HL-60 (cell line): ENCODE measurements around the gene MMP24.

Source experiments
- DNase-seq, 2 experiments: peaks; one replicate each; pipeline ENCODE4 v3.0.0-alpha.2; 2010 to 2020; ENCODE audit warnings: low read depth in 1 of 2, low spot score in 1 of 2
- H3K27ac ChIP-seq: fragments of 250-450 bp; sonication (Bioruptor Pico); replicated peaks from 2 replicates; pipeline ENCODE4 v1.5.1; 2020; ENCODE audit warnings: mild to moderate bottlenecking, moderate library complexity
- H3K27me3 ChIP-seq: fragments of 250-450 bp; sonication (Bioruptor Pico); 2 replicates; pipeline ENCODE4 v1.5.1; 2021; ENCODE audit warnings: mild to moderate bottlenecking, moderate library complexity; ENCODE audit not compliant: insufficient read depth, poor library complexity, severe bottlenecking
- H3K4me3 ChIP-seq: replicated peaks from 2 replicates; pipeline ENCODE4 v1.5.1; 2011; ENCODE audit warnings: mild to moderate bottlenecking, control low read depth, low read length; ENCODE audit not compliant: insufficient read depth
- GABPA ChIP-seq: IDR thresholded peaks from 2 replicates; pipeline ENCODE4 v1.6.1; 2012; ENCODE audit warnings: low read depth
- POLR2AphosphoS5 ChIP-seq: IDR thresholded peaks from 2 replicates; pipeline ENCODE4 v1.6.1; 2012; ENCODE audit warnings: low read depth
- SPI1 ChIP-seq: IDR thresholded peaks from 2 replicates; pipeline ENCODE4 v1.6.1; 2012; ENCODE audit warnings: low read depth, mild to moderate bottlenecking, borderline replicate concordance
- TF ChIP-seq, protein P1 (sequence below): IDR thresholded peaks from 2 replicates; pipeline ENCODE4 v1.6.1; 2012; ENCODE audit warnings: low read depth; ENCODE audit not compliant: insufficient replicate concordance
- TF ChIP-seq, protein P2 (sequence below): IDR thresholded peaks from one replicate; pipeline ENCODE4 v1.5.1; 2011; ENCODE audit warnings: low read length, control low read depth, inconsistent platforms; ENCODE audit not compliant: insufficient read depth

MMP24 gene

DNA sequence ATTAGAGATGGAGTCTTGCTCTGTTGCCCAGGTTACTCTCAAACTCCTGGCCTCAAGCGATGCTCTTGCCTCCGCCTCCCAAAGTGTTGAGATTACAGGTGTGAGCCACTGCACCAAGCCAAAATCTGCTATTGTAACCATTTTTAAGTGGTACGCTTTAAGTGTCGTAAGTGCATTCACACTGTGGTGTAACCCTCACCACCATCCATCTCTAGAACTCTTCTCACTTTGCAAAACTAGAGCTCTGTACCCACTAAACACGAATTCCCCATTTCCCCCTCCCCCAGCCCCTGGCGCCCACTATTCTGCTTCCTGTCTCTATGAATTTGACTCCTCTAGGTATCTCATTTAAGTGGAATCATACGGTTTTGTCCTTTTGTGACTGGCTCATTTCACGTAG, 68.6 kb downstream of the MMP24 start:
- TF ChIP-seq SPI1 (no peak), POLR2AphosphoS5 (no peak), GABPA (no peak)
- TF ChIP-seq, protein P1, sequence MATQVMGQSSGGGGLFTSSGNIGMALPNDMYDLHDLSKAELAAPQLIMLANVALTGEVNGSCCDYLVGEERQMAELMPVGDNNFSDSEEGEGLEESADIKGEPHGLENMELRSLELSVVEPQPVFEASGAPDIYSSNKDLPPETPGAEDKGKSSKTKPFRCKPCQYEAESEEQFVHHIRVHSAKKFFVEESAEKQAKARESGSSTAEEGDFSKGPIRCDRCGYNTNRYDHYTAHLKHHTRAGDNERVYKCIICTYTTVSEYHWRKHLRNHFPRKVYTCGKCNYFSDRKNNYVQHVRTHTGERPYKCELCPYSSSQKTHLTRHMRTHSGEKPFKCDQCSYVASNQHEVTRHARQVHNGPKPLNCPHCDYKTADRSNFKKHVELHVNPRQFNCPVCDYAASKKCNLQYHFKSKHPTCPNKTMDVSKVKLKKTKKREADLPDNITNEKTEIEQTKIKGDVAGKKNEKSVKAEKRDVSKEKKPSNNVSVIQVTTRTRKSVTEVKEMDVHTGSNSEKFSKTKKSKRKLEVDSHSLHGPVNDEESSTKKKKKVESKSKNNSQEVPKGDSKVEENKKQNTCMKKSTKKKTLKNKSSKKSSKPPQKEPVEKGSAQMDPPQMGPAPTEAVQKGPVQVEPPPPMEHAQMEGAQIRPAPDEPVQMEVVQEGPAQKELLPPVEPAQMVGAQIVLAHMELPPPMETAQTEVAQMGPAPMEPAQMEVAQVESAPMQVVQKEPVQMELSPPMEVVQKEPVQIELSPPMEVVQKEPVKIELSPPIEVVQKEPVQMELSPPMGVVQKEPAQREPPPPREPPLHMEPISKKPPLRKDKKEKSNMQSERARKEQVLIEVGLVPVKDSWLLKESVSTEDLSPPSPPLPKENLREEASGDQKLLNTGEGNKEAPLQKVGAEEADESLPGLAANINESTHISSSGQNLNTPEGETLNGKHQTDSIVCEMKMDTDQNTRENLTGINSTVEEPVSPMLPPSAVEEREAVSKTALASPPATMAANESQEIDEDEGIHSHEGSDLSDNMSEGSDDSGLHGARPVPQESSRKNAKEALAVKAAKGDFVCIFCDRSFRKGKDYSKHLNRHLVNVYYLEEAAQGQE: no peak
- TF ChIP-seq, protein P2, sequence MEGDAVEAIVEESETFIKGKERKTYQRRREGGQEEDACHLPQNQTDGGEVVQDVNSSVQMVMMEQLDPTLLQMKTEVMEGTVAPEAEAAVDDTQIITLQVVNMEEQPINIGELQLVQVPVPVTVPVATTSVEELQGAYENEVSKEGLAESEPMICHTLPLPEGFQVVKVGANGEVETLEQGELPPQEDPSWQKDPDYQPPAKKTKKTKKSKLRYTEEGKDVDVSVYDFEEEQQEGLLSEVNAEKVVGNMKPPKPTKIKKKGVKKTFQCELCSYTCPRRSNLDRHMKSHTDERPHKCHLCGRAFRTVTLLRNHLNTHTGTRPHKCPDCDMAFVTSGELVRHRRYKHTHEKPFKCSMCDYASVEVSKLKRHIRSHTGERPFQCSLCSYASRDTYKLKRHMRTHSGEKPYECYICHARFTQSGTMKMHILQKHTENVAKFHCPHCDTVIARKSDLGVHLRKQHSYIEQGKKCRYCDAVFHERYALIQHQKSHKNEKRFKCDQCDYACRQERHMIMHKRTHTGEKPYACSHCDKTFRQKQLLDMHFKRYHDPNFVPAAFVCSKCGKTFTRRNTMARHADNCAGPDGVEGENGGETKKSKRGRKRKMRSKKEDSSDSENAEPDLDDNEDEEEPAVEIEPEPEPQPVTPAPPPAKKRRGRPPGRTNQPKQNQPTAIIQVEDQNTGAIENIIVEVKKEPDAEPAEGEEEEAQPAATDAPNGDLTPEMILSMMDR: no peak
- no peaks in the 10 kb centered on the region for H3K27me3 ChIP-seq
- no peak for DNase-seq
- no peak overlapping the region for H3K4me3 ChIP-seq
- H3K27ac ChIP-seq: no peak overlapping the region

DNA sequence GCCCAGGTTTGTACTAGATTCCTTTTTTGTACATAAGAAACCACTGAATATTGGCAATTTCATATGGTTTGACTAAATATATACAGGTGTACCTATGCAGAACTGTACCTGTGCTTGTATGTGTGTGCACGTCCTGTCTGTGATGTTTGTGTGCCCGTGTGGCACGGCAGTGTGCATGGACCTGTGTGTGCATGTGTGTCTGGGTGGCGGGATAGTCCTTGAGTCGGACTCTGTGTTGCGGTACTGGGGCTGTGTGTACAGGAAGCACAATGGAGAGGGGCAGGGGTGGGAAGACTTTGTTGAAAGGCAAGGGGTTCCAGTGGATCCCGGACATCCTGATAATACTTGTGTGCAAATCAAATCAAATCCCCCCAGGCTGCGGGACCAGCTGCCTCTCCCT, 69.2 kb downstream of the MMP24 start:
- H3K27me3 ChIP-seq: no peaks in the 10 kb centered on the region
- H3K27ac ChIP-seq: no peak overlapping the region
- no peak for DNase-seq
- no peak overlapping the region for H3K4me3 ChIP-seq
- TF ChIP-seq, protein P1: no peak
- TF ChIP-seq GABPA (no peak), SPI1 (no peak), POLR2AphosphoS5 (no peak)
- TF ChIP-seq, protein P2: no peak

DNA sequence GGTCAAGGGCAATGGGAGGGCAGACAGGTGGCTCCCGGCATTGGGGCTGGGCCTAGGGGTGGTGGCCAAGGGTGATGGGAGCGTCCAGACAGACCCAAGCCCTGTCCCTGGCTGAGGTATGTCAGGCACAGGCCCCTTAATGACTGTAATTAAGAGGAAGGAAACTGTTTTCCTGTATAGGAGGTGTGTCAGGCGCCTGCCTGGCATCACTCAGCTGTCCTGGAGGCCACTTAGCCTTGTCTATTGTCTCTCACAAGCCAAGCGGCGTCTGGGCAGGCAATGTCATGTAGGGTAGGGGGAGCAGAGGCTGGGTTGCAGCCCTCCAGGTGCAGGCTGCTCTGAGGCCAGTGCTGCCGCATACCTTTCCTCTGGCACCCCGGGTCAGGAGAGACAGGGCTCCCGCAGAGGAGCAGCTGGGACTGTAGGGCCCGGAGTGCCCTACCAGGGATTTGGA, 69.6 kb downstream of the MMP24 start:
- H3K27me3 ChIP-seq: no peaks in the 10 kb centered on the region
- TF ChIP-seq POLR2AphosphoS5 (no peak), SPI1 (no peak), GABPA (no peak)
- TF ChIP-seq, protein P1: no peak
- TF ChIP-seq, protein P2: no peak
- no peak overlapping the region for H3K4me3 ChIP-seq
- no peak for DNase-seq
- no peak overlapping the region for H3K27ac ChIP-seq
